NCI-H146 treated with DMSO at 0.1 percent for 48 hours (cell line): Measurements from ENCODE around the gene AIG1.
A peak's percentile ranks its signal among the peaks of the same experiment; 100 is the strongest.
"Not testable (repeated sequence)": the region's sequence is repeated elsewhere in the genome, so short reads cannot be mapped to it uniquely, and the experiment has no call there.

ENCODE experiments used
- DNase-seq: peaks from one replicate; lab custom pipeline; 2025; ENCODE audit not compliant: unreplicated experiment; lab: John Stamatoyannopoulos, UW

AIG1 gene

DNA sequence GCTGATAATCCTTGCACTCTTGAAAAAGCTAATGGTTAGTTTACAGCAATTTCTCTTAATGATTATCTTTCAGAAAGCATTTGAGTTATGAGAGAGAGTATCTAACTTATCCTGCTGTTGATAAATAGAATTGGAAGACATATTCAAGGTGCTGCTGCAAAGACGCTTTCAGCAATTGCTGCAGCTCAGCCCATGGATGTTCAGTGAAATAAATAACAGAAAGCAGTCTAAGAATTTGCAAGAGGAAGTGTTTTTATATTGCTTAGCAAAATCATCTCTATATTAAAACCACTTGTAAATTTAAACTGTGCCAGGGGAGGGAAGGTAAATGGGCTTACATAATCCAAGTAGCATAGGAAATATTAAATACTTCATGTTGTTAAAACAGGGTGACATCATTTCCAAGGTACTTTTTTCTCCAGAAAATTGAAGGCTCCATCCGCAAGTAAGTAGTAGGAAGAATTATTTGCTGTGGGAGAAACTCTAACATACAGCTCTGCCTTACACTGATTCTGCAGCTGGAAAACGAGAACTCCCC, 201.3 kb downstream of the AIG1 start:
- no peak for DNase-seq

DNA sequence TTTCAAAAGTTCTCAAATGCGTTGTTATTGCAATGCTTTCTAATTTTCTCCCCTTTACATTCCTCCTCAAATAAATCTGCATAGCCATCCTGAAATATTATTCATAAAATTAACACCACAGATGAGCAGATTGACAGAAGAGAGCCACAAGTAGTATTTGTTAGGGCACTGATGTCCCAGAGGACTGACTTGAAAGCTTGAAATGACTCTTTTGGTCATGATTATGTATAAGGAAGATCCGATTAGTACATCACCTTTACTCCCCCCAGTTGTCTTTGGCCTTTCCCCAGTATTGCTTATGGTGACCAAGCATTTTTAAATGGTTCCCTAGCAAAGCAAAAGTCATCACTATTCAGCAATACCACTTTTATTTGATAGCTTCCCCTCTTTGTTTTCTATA, 202.2 kb downstream of the AIG1 start:
- no peak for DNase-seq

DNA sequence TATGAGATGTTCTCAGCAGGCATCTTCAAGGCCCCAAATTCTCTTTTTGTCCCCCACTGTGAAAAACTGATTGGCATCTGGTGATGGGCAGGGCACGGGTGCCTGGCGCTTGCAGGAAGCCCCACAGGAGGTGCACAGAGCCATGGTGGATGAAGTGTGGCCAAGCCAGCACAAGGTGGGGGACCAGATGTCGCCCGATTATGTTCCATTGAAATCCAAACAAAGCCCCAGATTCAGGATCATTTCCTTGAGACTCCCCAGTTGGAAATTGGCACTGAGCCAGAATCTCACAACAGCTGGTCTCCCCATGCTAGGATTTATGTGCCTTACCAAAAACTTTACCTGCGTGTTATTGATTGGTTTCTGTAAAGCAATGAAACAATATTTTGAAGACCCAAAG, 203.7 kb downstream of the AIG1 start:
- DNase-seq, result no peak

DNA sequence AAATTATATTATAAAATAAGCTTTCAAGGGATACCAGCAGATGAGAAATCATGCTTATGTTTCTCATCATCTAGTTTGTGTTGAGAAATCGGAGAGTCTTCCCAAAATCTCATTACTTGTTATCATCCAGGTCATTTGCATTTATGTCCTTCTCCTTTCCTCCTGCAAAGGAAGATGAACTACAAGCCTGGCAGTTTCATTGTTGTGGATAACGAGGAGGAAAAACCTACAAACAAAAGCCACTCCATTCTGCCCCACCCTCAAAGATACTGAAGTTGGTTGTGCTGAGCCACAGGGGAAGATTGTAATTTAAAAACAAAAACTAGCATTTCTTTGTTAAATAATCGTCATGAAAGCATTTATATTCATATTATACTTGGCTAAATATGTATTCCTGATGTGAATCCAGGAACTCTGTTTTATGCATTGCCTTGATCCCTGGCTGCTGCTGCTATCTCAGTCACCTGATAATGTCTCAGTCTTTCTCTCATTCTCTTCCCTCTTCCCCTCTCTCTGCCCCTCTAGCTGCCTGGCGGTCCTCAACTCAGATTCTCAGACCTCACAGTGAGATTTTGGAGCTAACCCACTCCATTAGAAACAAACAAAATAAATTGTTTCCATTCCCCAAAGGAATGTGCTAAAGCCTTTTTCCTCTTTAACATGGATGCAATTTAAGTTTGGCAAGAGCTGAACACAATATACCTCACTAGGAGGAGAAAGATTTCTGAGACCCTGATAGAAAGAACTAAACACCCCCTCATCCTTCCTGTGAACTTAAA, 204.5 kb downstream of the AIG1 start:
- no peak for DNase-seq

DNA sequence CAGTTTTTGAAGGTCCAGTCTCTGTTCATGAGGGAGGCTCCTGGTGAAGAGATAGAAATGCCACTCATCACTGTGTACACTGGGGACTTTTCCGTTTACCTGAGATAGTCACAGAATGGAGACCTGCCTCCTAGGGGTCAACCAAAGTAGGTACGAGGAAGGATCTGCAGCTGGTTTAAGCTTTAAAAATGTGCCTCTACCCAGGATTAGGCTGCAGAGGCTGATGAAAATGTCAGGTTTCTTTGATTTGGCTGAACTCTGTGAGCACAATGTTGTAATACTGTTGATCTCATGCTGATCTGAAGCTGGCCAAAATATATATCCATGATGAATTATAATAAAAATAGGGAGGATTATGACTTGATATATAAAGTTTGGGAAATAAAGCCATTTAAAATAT, 207.1 kb downstream of the AIG1 start:
- DNase-seq, result no peak

DNA sequence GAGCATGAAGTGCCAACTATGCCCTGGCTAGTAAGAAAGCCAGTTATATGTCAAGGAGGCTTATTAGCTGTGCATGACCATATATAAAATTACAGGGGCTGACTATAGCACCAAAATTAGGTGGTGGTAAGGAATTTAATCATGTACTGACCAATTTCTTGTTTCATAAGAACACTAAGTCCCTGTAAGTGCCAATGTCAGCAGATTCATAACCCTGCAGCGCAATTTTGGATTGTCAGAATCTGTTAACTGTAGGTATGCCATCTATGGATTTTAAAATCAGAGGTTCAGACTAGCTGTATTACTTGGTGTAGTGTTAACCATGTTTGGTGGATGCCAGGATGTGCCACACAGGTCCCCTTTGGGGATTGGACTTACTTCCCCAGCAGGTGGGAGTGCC, 207.8 kb downstream of the AIG1 start:
- no peak for DNase-seq

DNA sequence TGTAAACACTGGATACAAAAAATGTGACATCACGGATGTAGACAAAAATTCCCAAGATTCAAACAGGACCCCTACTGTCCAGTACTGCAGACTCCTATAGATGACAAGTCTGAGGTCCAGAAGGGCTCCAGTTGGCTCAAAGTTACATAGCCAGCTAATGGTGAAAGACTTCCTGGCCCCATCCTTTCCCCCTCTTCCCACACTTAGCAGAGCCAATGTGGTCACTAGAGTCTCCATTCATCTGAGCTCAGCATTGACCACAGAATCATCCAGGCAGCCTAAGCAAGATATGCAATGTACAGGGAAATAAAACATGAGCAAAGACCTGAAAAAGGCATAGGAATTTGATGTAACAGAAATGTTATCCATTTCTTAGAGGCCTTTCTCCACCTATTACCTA, 209.3 kb downstream of the AIG1 start:
- DNase-seq, result no peak

DNA sequence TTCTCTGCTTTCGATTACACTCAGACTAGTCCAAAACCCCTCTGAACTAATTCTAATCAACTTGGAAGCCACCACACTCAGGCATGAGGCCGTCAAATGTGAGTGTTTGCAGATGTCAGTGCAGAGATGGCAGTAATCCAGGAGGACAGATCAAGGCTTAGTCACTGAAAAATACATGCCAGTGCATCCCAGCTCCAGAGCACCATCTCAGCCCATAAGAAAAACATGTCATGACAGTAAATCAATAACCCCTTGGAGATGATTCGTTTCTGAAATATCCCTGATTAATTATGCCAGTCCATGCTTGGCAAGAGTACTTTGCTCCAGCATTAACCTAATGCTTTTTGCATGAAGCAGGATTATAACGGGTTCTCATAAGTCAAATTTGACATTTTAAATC, 210.3 kb downstream of the AIG1 start:
- DNase-seq, result no peak

DNA sequence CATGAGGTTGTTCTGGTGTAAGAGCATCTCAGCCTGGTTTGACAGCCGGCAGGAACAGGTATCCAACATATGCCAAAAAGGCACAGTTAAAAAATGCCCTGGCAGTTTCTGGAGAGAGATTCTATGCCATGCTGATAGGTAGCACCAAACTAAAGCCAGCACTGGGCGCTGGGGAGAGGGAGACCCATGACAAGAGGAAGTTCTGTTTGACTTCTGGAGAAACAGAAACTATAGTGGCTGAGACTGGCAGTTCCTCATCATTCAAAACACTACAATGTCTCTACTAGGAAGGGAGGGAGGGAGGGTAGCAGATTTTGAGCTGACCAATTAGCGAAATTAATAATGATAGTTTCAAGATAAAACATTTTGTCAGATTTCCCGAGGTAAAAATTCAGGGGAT, 215.7 kb downstream of the AIG1 start:
- DNase-seq, result no peak

DNA sequence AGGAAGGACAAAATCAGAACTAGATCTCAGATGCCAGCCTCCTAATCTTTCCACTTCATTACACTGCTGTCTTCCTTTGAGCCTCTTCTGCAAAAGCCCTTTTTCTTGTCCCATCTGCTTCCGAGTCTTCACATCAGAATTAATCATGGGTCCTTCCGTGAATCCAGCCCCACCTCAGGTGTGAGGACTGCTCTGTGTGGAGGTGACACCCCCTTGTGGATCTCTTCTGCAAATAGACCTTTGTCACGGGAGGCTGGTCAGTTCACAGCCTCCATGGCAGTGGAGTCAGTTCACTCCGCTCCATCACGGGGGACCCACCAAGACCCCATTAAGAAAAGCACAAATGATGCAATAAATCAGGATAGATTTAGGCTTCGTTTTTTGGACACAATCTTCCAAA, 218.7 kb downstream of the AIG1 start:
- no peak for DNase-seq

DNA sequence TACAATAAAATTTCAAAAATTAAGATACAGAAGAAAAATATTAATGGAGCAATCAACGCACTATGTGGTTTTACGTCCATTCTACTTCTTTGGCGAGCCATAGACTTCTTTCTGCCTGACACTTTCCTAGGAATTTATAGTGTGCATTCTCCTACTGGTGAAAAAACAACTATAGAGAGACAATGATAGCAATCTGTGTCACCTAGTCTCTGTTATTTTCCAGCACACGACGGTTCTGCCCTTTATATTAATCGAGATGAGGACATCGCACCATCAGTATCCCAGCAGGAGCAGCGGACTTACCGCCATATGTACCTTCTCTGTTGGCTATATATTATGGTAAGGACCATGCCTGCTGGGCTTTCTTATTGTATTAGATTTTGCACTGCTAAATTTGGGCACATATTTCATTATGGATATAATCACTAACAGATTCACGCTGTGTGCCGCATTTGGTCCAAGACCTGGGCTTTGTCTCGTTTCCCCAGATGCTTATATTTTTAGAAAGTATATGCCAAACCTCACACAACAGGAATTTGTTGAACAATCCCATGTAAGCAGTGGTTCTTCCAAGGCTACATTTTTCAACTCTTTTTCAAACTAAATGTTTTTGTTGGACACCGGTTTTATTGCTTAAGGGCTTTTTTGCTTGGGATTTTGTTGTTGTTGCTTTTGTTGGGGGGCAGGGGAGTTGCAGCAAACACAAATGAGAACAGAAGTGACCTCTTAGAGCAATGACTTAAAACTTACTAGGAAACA, 223.4 kb downstream of the AIG1 start:
- no peak for DNase-seq

DNA sequence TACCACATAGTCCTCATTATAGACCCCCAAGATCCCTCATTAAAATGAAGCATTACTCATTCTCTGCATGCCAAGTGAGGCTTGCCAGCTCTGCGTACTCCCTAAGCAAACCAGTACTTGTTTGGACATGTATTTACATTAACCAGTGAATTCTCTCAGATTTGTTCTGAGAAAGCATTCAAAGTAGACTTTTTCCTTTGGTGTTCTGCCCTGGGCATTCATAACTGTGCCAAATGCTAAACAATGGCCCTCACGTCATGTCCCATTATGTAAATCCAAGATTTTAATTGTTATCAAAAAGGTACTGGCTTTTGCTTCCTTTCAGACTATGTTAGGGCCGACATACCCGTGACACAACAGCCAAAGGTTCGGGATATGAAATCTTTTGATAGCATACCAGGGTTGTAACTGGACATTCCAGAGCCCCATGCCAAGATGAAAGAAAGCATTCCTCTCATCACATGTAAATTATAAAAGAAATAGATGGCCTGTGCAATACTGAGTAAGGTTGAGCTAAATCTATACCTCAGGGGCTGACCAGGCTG, 225.6 kb downstream of the AIG1 start:
- no peak for DNase-seq

DNA sequence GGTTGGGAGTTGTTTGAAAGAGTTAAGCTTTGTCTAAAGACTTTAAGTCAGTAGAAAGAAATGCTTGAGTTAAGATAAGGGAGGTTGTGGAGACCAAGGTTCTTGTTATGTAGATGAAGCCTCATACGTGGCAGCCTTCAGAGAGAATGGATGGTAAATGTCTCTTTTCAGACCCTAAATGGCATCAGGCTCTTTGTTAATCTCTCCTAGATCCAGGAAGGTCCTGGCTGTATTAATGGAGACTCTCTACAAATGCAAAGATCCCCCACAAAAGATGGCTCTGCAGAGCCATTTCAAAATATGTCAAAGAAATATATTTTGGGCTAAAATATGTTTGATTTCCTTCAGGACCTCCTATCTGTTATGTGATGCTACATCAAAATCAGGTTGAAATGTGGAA, 228.2 kb downstream of the AIG1 start:
- DNase-seq, result no peak

DNA sequence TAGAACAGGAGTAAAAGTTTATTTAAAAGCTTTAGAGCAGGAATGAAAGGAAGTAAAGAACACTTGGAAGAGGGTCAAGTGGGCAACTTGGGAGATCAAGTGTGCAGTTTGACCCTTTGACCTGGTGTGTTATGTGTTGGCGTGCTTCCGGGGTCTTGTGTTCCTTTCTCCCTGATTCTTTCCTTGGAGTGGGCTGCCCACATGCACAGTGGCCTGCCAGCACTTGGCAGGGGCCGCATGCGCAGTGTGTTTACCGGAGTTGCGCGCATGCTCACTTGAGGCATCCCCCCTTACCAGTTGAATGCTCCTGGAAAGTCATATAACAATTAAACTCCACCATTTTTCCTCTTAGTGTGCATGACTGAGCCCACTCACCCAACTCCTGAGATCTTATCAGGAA, 229.5 kb downstream of the AIG1 start:
- no peak for DNase-seq

DNA sequence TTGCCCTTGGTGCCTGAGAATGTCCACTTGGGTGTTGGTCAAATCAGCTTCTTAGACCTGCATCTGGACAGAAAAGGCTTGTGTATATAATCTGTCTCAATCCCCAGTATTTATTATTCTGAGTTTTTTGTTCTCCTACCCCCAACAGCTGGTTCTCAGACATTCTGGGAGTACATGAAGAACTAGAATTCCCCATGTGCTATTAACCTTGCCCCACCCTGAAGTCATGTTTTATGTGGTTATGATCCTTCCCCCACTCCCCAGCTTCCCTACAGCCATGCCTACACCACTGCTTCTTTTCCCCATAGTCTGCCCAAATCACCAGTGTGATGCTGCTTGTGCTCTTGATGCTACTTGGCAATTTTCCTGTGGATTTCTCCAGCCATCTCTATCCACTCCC, 232.8 kb downstream of the AIG1 start:
- no peak for DNase-seq

DNA sequence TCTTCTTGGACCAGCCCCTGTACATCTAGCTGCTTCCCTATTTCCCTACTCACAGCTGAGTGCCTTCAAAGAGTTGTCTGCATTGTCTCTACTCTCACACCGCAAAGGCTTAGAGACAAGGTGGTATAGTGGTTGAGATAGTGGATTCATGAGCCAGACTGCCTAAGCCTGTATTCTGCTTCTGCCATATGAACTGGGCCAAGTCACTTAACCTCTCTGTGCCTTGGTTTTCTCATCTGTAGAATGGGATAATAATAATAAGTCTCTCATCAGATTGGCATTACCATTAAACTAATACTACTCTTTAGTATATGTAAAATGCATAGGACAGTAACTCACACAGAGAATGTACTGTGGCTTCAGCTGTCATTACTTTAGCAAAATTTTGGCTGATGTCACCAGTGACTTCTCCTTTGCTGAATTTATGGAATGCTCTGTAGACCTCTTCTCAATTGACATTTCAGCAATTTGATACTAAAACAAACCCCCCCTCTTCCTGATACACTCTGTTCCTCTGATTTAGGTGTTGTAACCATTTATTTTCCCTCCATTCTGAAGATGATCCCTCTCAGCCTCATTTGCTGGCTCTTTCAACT, 233.7 kb downstream of the AIG1 start:
- DNase-seq, result no peak

DNA sequence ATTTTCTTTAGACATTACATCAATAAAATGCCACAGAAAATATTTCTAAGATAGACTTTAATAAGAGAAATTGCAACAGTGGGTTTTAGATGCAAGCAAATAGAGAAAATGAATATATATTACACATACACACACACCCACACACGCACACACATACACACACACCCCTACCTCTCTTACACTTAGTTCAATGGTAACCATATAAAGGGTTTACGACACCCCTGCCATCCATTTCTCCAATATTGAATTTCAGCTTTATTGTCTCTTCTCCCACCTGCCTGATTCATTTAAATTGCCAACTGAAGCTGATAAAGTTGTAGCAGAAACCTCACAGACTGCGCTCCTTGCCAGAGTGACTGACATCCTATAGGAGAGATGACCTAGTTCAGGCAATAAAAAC, 235.2 kb downstream of the AIG1 start:
- no peak for DNase-seq

DNA sequence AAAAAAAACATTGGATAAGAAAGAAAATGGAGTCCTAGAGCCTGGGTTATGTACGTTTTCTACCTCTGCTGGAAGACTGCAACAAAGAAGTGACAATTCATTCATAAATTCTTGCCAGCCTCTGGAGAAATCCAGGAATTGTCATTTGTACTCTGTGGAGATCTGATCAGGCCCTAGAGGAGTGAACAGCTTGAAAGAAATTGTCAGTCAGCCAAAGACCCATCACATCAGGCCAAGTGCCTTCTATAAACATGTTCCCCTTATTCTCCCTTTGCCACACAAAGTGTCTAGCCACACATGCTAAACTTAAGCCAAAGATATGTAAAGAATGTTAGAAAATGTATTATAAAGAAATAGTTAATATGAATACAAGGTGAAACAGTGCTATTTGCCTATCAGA, 237.4 kb downstream of the AIG1 start:
- DNase-seq, result no peak

DNA sequence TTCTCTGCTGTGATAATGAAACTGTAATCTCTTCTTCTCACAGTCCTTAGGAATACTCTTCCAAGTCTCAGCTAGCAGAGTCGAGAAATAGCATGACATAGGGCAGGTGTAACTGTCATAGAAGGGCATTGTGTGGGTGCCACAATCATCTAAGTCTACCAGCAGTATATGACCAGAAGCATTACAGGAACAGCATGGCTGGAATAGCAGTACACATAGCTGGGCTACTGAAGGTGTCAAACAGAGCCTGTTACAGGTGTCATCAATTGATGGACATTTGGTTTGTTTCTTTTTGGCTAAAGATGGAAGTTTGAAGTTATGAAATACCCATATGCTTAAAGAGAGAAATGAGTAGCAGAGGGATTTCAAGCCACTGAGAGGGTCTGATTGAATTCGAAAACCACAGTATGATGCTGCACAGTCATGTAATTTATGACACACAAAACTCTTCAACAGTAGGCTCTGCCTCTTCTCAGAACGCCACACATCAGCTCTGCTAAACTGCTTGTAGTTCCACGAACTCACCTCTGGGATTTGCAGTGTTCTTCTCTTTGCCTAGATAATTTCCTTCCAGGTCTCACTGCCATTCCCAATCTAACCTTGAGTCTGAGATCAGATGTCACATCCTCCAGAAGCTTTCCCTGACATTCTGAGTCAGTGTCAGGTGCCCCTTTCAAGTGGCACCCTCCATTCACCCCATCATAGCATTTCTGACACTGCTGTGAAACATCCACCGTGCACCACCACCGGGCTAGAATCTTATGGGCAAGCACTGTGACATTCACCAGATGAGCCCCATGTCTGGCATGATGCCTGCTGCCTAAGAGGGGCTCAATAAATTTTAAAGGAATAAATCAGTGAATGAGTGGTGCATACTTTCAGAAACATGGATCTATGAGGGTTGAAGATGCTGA, 238.8 kb downstream of the AIG1 start:
- no peak for DNase-seq

DNA sequence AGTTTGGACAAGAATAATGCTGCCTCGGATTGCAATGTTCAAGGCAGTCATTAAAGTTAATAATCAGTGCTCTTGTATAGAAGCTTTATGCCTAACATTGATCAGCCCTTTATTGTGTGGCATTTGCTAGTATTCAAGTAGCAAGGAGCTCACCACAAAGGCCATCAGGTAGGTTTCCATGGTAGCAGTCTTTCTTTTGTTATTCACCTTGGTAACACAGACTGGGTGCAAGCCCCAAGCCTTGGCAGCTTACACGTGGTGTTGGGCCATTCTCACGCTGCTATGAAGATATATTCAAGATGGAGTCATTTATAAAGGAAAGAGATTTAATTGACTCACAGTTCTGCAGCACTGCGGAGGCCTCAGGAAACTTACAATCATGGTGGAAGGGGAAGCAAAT, 240.5 kb downstream of the AIG1 start:
- peak; percentile 8 for DNase-seq

DNA sequence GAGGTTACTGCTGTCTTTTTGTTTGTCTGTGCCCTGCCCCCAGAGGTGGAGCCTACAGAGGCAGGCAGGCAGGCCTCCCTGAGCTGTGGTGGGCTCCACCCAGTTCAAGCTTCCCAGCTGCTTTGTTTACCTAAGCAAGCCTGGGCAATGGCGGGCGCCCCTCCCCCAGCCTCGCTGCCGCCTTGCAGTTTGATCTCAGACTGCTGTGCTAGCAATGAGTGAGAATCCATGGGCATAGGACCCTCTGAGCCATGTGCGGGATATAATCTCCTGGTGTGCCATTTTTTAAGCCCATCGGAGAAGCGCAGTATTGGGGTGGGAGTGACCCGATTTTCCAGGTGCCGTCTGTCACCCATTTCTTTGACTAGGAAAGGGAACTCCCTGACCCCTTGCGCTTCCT, 247.1 kb downstream of the AIG1 start:
- DNase-seq, result not testable (repeated sequence)
